GM13976 (cell line): ENCODE measurements around the gene ZNF530.

Source experiments
- DNase-seq: peaks from one replicate; pipeline ENCODE4 v3.0.0; 2012; ENCODE audit warnings: low spot score
- CTCF ChIP-seq: IDR thresholded peaks from 2 replicates; pipeline ENCODE4 v1.5.1; 2012; ENCODE audit warnings: borderline replicate concordance, mild to moderate bottlenecking; ENCODE audit not compliant: insufficient read depth; ENCODE audit errors: extremely low read depth, missing control alignments, control extremely low read depth
- in situ Hi-C: fragments of 300-500 bp; cut with MboI; formaldehyde crosslinking; loops from one replicate; pipeline ENCODE4 v1.12.0; 2022; ENCODE audit warnings: low sequenced_read_pairs, mixed read lengths, inconsistent platforms; ENCODE audit not compliant: unreplicated experiment

The ZNF530 gene

GRCh38 chr19:57633832-57634131 lies 34.1 kb downstream of the ZNF530 start:
- in situ Hi-C loops: no loop called here
- DNase-seq: no peak

GRCh38 chr19:57637379-57637778 lies 37.7 kb downstream of the ZNF530 start:
- in situ Hi-C loops: no loop called here
- DNase-seq: no peak
- TF ChIP-seq CTCF: no peak

More at GRCh38 chr19:57633832-57634131, 34.1 kb downstream of the ZNF530 start:
- TF ChIP-seq CTCF: no peak

GRCh38 chr19:57641715-57642234 lies 42.1 kb downstream of the ZNF530 start:
- in situ Hi-C loops: no loop called here
- DNase-seq: no peak
- no peak for TF ChIP-seq CTCF

GRCh38 chr19:57642396-57643046 lies 42.8 kb downstream of the ZNF530 start:
- DNase-seq: no peak
- in situ Hi-C loops: no loop called here
- no peak for TF ChIP-seq CTCF

- no peak for TF ChIP-seq CTCF
- in situ Hi-C loops: no loop called here
- no peak for DNase-seq
These were observed 44.0 kb downstream of the ZNF530 start for GRCh38 chr19:57643734-57644133.

- no peak for TF ChIP-seq CTCF
- no peak for DNase-seq
- in situ Hi-C loops: no loop called here
These were observed 48.8 kb downstream of the ZNF530 start for GRCh38 chr19:57648331-57649003.
